A673 (cell line): ENCODE results near the gene TCF3. TPM values are rescaled to one million over a fixed set of nuclear protein-coding genes. Genes with fewer than 3 reads are reported as not detected.
A peak's percentile ranks its signal among the peaks of the same experiment; 100 is the strongest.

Experiments
- BruUV-seq: library from RNA; stranded (reverse); fragments of 400-500 nt; replicated peaks from 2 replicates; lab custom pipeline; 2021; lab: Mats Ljungman, UMichigan
- CTCF ChIA-PET: fragments of 300-600 bp; sonication (Branson Sonifier 250); formaldehyde crosslinking; loops from one replicate; lab custom pipeline; 2022; ENCODE audit warnings: antibody characterized with exemption; lab: Charles Lee
- POLR2A ChIA-PET: fragments of 300-600 bp; sonication (Branson Sonifier 250); formaldehyde crosslinking; loops from one replicate; lab custom pipeline; 2022; ENCODE audit warnings: antibody characterized with exemption; ENCODE audit not compliant: low non-redundant PET; lab: Charles Lee
- DNase-seq: peaks from one replicate; pipeline ENCODE4 v3.0.0-alpha.2; 2015; ENCODE audit warnings: low spot score
- H3K27ac ChIP-seq: fragments of 200-600 bp; sonication (generic); 2 replicates; pipeline ENCODE4 v1.5.1; 2016; ENCODE audit warnings: mixed run types, low read depth, mild to moderate bottlenecking, mixed read lengths, antibody characterized with exemption, low read length; ENCODE audit not compliant: poor library complexity, severe bottlenecking
- H3K27me3 ChIP-seq: fragments of 200-600 bp; sonication (generic); replicated peaks from 2 replicates; pipeline ENCODE4 v1.6.1; 2017; ENCODE audit warnings: mixed run types, low read depth, mild to moderate bottlenecking, mixed read lengths, antibody characterized with exemption, low read length; ENCODE audit not compliant: insufficient read depth, poor library complexity
- H3K36me3 ChIP-seq: fragments of 200-600 bp; sonication (generic); 2 replicates; pipeline ENCODE4 v1.6.1; 2016; ENCODE audit warnings: mixed run types, mild to moderate bottlenecking, mixed read lengths, antibody characterized with exemption, low read length; ENCODE audit not compliant: insufficient read depth, poor library complexity, severe bottlenecking
- H3K4me1 ChIP-seq: fragments of 200-600 bp; sonication (generic); 2 replicates; pipeline ENCODE4 v1.6.1; 2017; ENCODE audit warnings: mixed run types, mild to moderate bottlenecking, mixed read lengths, antibody characterized with exemption, low read length; ENCODE audit not compliant: insufficient read depth, poor library complexity, severe bottlenecking
- H3K4me3 ChIP-seq: fragments of 200-600 bp; sonication (generic); 2 replicates; pipeline ENCODE4 v1.5.1; 2016; ENCODE audit warnings: low read depth, mixed run types, mild to moderate bottlenecking, mixed read lengths, low read length; ENCODE audit not compliant: poor library complexity, severe bottlenecking
- H3K9me3 ChIP-seq: fragments of 200-600 bp; sonication (generic); 2 replicates; pipeline ENCODE4 v1.6.1; 2016; ENCODE audit warnings: mixed run types, low read depth, mild to moderate bottlenecking, mixed read lengths, antibody characterized with exemption, low read length; ENCODE audit not compliant: poor library complexity, severe bottlenecking
- CTCF ChIP-seq: fragments of 300-800, 200-600 bp; sonication (generic); conservative IDR thresholded peaks from 2 replicates; pipeline ENCODE4 v1.5.1; 2017; ENCODE audit warnings: low read depth, mild to moderate bottlenecking, antibody characterized with exemption, low read length, moderate library complexity, mixed read lengths
- EZH2 ChIP-seq: fragments of 200-600 bp; sonication (generic); IDR thresholded peaks from 2 replicates; pipeline ENCODE4 v1.6.1; 2017; ENCODE audit warnings: borderline replicate concordance, low read depth, mild to moderate bottlenecking, mixed read lengths, antibody characterized with exemption, low read length; ENCODE audit not compliant: poor library complexity, severe bottlenecking
- intact Hi-C: fragments of 100-400 bp; cut with micrococcal nuclease; formaldehyde crosslinking; loops from one replicate; pipeline ENCODE4 v1.10.0; 2022; ENCODE audit not compliant: unreplicated experiment
- total RNA-seq: library from RNA; stranded (reverse); gene quantifications from 2 replicates; pipeline ENCODE4 v1.2.3, GENCODE V29; 2021

Gene TCF3
- total RNA-seq, 1 experiment from 2014 or later: 333 TPM

- Histone ChIP-seq H3K27me3 (no peaks in the 10 kb centered on the region), H3K4me1 (no peaks in the 10 kb centered on the region), H3K4me3 (no peak overlapping the region), H3K36me3 (peaks cover 65% of the 10 kb centered on the region), H3K9me3 (no peaks in the 10 kb centered on the region), H3K27ac (no peak overlapping the region)
- intact Hi-C loops: no loop called here
- no peak for TF ChIP-seq CTCF
- TF ChIP-seq EZH2: no peak
- no peak for DNase-seq
- no TSS peak for BruUV-seq
- ChIA-PET POLR2A (no interaction called here), CTCF (no interaction called here)
Observed at GRCh38 chr19:1627194-1627593, 25.2 kb downstream of the TCF3 start.

- H3K9me3 ChIP-seq: no peaks in the 10 kb centered on the region
- no peaks in the 10 kb centered on the region for H3K4me1 ChIP-seq
- BruUV-seq: no TSS peak
- no peak overlapping the region for H3K27ac ChIP-seq
- ChIA-PET POLR2A (no interaction called here), CTCF (no interaction called here)
- H3K27me3 ChIP-seq: no peaks in the 10 kb centered on the region
- no peak for TF ChIP-seq EZH2
- no peak for TF ChIP-seq CTCF
- DNase-seq: no peak
- peaks cover 65% of the 10 kb centered on the region for H3K36me3 ChIP-seq
- H3K4me3 ChIP-seq: no peak overlapping the region
- intact Hi-C loops: no loop called here
Observed at GRCh38 chr19:1626417-1627010, 25.9 kb downstream of the TCF3 start.

- intact Hi-C loops: no loop called here
- no TSS peak for BruUV-seq
- Histone ChIP-seq H3K9me3 (no peaks in the 10 kb centered on the region), H3K36me3 (peaks cover 69% of the 10 kb centered on the region), H3K4me1 (no peaks in the 10 kb centered on the region), H3K27ac (peak overlapping the region; percentile 39), H3K4me3 (no peak overlapping the region), H3K27me3 (no peaks in the 10 kb centered on the region)
- CTCF ChIA-PET: interaction anchor here (0.8 kb wide), 1 partner anchor 11 kb away, joined by 3 read pairs; no protein-coding TSS in a partner anchor
- POLR2A ChIA-PET: no interaction called here
- TF ChIP-seq EZH2 (no peak), CTCF (peak; percentile 95)
- peak; percentile 92 for DNase-seq
Observed at GRCh38 chr19:1624458-1624857, 28.0 kb downstream of the TCF3 start.
